PC-3 (cell line): Measurements from ENCODE around the gene MEIOSIN.

Experiments
- CTCF ChIP-seq: fragments of 300-600 bp; sonication (generic); conservative IDR thresholded peaks from 2 replicates; pipeline ENCODE4 v1.5.1; 2017; ENCODE audit warnings: antibody characterized with exemption, low read depth, mild to moderate bottlenecking, low read length
- EZH2 ChIP-seq: fragments of 300-600 bp; sonication (generic); IDR thresholded peaks from one replicate; pipeline ENCODE4 v1.6.1; 2017; ENCODE audit warnings: antibody characterized with exemption, mild to moderate bottlenecking, low read length; ENCODE audit not compliant: unreplicated experiment
- EZH2phosphoT487 ChIP-seq: fragments of 300-600 bp; sonication (generic); IDR thresholded peaks from 2 replicates; pipeline ENCODE4 v1.6.1; 2018; ENCODE audit warnings: mild to moderate bottlenecking, antibody characterized with exemption, low read length, borderline replicate concordance

- no peak for TF ChIP-seq CTCF
- TF ChIP-seq EZH2 = no peak
- no peak for TF ChIP-seq EZH2phosphoT487
Measured at GRCh38 chr19:45713141-45713540, 20.1 kb upstream of the MEIOSIN start.
